Measurements from ENCODE around the gene SYNDIG1. TPM values are rescaled to one million over a fixed set of nuclear protein-coding genes. Genes with fewer than 3 reads are reported as not detected.

Gene SYNDIG1
- polyA plus RNA-seq, 2 of the 4 experiments (the other 2 are of a cell fraction): 0.96 to 2.6 TPM

DNA sequence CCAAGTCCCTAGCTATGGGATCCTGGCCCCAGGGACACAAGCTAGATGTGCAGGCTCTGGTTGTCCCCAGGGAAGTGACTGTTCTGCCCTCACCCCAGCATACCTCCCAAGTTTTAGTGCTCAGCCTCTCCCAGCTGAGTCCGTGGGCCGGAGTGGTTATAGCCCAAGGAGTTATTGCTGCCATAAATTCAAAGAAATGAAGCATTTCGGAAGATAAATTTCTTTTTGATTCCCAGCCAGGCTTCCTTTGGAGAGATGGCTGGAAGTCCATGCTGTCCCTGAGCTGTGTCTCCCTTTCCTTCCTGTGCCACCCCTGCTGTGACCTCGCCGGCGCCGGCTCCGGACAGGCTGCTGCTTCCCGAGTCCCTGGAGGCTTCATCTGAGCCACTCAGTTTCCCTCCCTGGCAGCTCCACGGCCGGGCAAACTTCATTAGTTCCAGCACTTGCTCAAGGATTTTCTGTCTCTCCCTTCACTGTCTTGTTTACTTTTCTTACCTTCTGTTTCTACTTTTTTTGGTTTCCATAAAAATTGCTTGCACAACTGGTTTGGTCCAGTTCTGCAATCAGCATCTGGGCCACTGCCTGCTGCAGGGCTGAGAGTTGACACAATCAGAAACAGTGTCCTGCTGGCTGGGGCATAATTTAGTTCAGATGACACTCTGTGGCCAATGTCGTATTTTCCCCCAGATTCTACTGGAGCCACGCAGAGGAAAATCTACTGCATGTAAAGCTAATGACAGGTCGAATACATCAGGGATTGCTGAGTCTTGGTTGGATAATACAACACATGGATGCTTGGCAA lies 225.5 kb downstream of the SYNDIG1 start:
- ATAC-seq (no peak; a peak in 1 of 6 replicates), DNase-seq (ENCODE audit: low read depth in 1 of 2, low spot score in 1 of 2) (no peak), FAIRE-seq (no peak)
- CTCF ChIA-PET: interaction anchor here (0.6 to 3.2 kb wide), 4 partner anchors 9 to 754 kb away, joined by 3 to 15 read pairs (median 4); no protein-coding TSS in a partner anchor
- no peak for TF ChIP-seq TP53 (CRISPR knock-in tag; IDR thresholded peaks at IDR 0.05)
- no peaks in the 10 kb centered on the region for H3K9me3 ChIP-seq
- H3K27ac ChIP-seq: no peak overlapping the region
- H3K4me3 ChIP-seq: no peak overlapping the region
- H3K4me2 ChIP-seq: no peak overlapping the region
- POLR2A ChIA-PET: no interaction called here
- WGBS (ENCODE audit: missing lambda C conversion rate): 61% methylated on average over 14 of the region's 14 CpGs
- no peaks in the 10 kb centered on the region for H3K4me1 ChIP-seq

GRCh38 chr20:24695529-24696225 lies 226.2 kb downstream of the SYNDIG1 start:
- DNase-seq (ENCODE audit: low read depth in 1 of 2, low spot score in 1 of 2) (no peak), ATAC-seq (no peak), FAIRE-seq (no peak)
- WGBS (ENCODE audit: missing lambda C conversion rate): 39% methylated on average over 2 of the region's 2 CpGs
- Histone ChIP-seq H3K27ac (no peak overlapping the region), H3K4me2 (no peak overlapping the region), H3K4me3 (no peak overlapping the region), H3K4me1 (no peaks in the 10 kb centered on the region), H3K9me3 (no peaks in the 10 kb centered on the region)
- POLR2A ChIA-PET: no interaction called here
- TF ChIP-seq PHF8 (IDR thresholded peaks at IDR 0.05; ENCODE audit: borderline replicate concordance, low read depth) (no peak), RAD21 (conservative IDR thresholded peaks at IDR 0.05 in 1 of 2, IDR thresholded peaks at IDR 0.05 in 1 of 2) (no peak), CHD2 (IDR thresholded peaks at IDR 0.05; ENCODE audit: low read length, partially characterized antibody) (no peak), CEBPB (IDR thresholded peaks at IDR 0.05) (no peak), E2F6 (IDR thresholded peaks at IDR 0.05; ENCODE audit: borderline replicate concordance, low read depth) (no peak), JUNB (IDR thresholded peaks at IDR 0.05) (no peak), REST (IDR thresholded peaks at IDR 0.05) (no peak), TP53 (CRISPR knock-in tag; IDR thresholded peaks at IDR 0.05) (no peak), CHD4 (IDR thresholded peaks at IDR 0.05; ENCODE audit: borderline replicate concordance) (no peak), CBX8 (IDR thresholded peaks at IDR 0.05) (no peak), RNF2 (IDR thresholded peaks at IDR 0.05; ENCODE audit: borderline replicate concordance, low read depth) (no peak)
- TF ChIP-seq, protein P1, sequence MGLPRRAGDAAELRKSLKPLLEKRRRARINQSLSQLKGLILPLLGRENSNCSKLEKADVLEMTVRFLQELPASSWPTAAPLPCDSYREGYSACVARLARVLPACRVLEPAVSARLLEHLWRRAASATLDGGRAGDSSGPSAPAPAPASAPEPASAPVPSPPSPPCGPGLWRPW (IDR thresholded peaks at IDR 0.05): no peak
- TF ChIP-seq, protein P2, sequence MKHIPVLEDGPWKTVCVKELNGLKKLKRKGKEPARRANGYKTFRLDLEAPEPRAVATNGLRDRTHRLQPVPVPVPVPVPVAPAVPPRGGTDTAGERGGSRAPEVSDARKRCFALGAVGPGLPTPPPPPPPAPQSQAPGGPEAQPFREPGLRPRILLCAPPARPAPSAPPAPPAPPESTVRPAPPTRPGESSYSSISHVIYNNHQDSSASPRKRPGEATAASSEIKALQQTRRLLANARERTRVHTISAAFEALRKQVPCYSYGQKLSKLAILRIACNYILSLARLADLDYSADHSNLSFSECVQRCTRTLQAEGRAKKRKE (CRISPR knock-in tag; IDR thresholded peaks at IDR 0.05; ENCODE audit: low read depth): no peak
- CTCF ChIA-PET: interaction anchor here (1.0 to 1.7 kb wide), 5 partner anchors 10 to 85 kb away, joined by 3 to 5 read pairs (median 4); no protein-coding TSS in a partner anchor

DNA sequence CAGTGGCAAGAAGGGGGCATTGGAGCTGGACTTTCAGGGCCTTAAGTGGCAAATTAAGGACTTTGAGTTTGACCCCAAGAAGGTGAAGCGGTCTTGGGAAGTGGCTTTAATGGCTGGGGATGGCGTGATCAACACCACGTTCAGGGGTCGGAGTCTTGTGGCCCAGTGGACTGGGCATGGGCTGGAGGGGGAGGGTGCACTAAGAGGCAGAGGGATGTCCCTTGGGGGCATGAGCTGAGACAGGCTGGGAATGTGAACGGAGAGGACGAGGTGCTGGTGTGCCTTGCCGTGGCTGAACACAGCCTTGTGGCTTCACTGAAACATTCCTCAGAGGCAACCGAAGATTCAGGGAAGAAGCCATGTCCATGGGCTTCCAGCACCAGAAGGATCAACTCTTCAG lies 227.0 kb downstream of the SYNDIG1 start:
- Histone ChIP-seq H3K4me3 (no peak overlapping the region), H3K9me3 (no peaks in the 10 kb centered on the region), H3K4me1 (no peaks in the 10 kb centered on the region), H3K4me2 (no peak overlapping the region), H3K27ac (no peak overlapping the region)
- no peak for FAIRE-seq
- DNase-seq (ENCODE audit: low read depth in 1 of 2, low spot score in 1 of 2): no peak
- no peak for ATAC-seq
- ChIA-PET CTCF (interaction anchor here (0.8 to 1.7 kb wide), 5 partner anchors 9 to 85 kb away, joined by 3 to 5 read pairs (median 3); no protein-coding TSS in a partner anchor), POLR2A (no interaction called here)
- WGBS (ENCODE audit: missing lambda C conversion rate): 72% methylated on average over 8 of the region's 8 CpGs
- TF ChIP-seq EHMT2 (IDR thresholded peaks at IDR 0.05; ENCODE audit: low read depth) (no peak), SMC3 (IDR thresholded peaks at IDR 0.05) (no peak), HOXB5 (CRISPR knock-in tag; IDR thresholded peaks at IDR 0.05) (no peak), TP53 (CRISPR knock-in tag; IDR thresholded peaks at IDR 0.05) (no peak), PBX3 (IDR thresholded peaks at IDR 0.05) (no peak), EHF (CRISPR knock-in tag; IDR thresholded peaks at IDR 0.05) (no peak), CBX8 (IDR thresholded peaks at IDR 0.05) (no peak), MAX (IDR thresholded peaks at IDR 0.05) (no peak), NFE2L2 (conservative IDR thresholded peaks at IDR 0.05; ENCODE audit: low read length) (no peak), RARB (CRISPR knock-in tag; IDR thresholded peaks at IDR 0.05) (no peak), HEYL (CRISPR knock-in tag; IDR thresholded peaks at IDR 0.05) (no peak), FOXS1 (CRISPR knock-in tag; IDR thresholded peaks at IDR 0.05) (no peak)
- TF ChIP-seq, protein P2 (CRISPR knock-in tag; IDR thresholded peaks at IDR 0.05; ENCODE audit: low read depth): no peak
- TF ChIP-seq, protein P1 (IDR thresholded peaks at IDR 0.05): no peak
